ENCODE results near the gene PLA1A.

PLA1A gene

DNA sequence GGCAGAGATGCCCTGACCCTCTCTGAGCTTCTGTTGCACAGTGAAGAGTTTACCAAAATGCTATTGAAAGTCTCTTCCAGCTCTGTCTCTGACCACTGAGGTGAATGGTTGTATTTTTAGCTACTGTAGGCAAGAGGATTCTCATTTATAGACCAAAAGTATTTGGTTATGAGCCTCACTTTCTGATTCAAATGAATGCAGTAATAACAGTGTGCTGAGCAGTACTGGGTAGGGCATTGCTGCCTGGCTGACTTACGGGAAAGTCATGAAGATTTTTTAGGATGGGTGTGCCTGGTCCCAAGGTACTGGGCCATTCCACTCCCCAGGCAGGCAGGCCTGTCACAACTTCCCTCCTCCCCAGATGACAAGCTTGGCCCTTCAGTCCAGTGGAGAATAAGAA lies 15.5 kb downstream of the PLA1A start:
- Histone ChIP-seq H3K9me3 (replicated peaks in 1 of 2; ENCODE audit: control insufficient read depth in 2 of 2, insufficient read depth in 1 of 2, low read depth in 1 of 2, low read length in 2 of 2) (no peaks in the 10 kb centered on the region), H2AFZ (ENCODE audit: low read length) (no peak overlapping the region), H4K91ac (ENCODE audit: low read depth, low read length, poor library complexity) (no peak overlapping the region), H3K9ac (ENCODE audit: low read depth, low read length, poor library complexity) (no peak overlapping the region), H2AK5ac (ENCODE audit: low read depth, low read length) (peak overlapping the region; percentile 10), H3K14ac (ENCODE audit: low read length) (no peak overlapping the region), H2BK5ac (ENCODE audit: low read length) (no peak overlapping the region), H3K27ac (replicated peaks; ENCODE audit: low read length) (no peak overlapping the region), H3K4me3 (ENCODE audit: low read length in 2 of 2) (no peak overlapping the region), H3K79me1 (ENCODE audit: low read depth, low read length) (no peaks in the 10 kb centered on the region), H3K4me2 (ENCODE audit: insufficient read depth, low read length, poor library complexity, severe bottlenecking) (no peak overlapping the region), H2BK15ac (ENCODE audit: low read length) (no peak overlapping the region), H3K27me3 (ENCODE audit: control insufficient read depth in 3 of 3, insufficient read depth in 3 of 3, low read depth in 1 of 3, low read length in 3 of 3) (peaks cover 0 to 3% (median 0%) of the 10 kb centered on the region in 3 experiments), H3K23ac (ENCODE audit: low read depth, low read length, poor library complexity) (no peak overlapping the region), H3K36me3 (replicated peaks in 1 of 2; ENCODE audit: control insufficient read depth in 2 of 2, insufficient read depth in 2 of 2, low read length in 2 of 2) (no peaks in the 10 kb centered on the region), H3K4me1 (ENCODE audit: control insufficient read depth in 2 of 2, insufficient read depth in 1 of 2, low read depth in 1 of 2, low read length in 2 of 2) (no peaks in the 10 kb centered on the region), H3K18ac (ENCODE audit: low read length) (no peak overlapping the region), H2BK120ac (ENCODE audit: low read depth, low read length) (no peak overlapping the region), H3K4ac (ENCODE audit: low read length) (no peak overlapping the region), H4K8ac (ENCODE audit: low read depth, low read length) (no peak overlapping the region), H2BK12ac (ENCODE audit: low read length) (no peak overlapping the region)
- no peak for DNase-seq (ENCODE audit: low spot score)
- no CpG with 5 or more reads among the region's 1 CpG for WGBS, 2 donors (ENCODE audit: extremely low coverage in 2 of 2, insufficient read length in 2 of 2, insufficient replicate concordance in 1 of 2)

DNA sequence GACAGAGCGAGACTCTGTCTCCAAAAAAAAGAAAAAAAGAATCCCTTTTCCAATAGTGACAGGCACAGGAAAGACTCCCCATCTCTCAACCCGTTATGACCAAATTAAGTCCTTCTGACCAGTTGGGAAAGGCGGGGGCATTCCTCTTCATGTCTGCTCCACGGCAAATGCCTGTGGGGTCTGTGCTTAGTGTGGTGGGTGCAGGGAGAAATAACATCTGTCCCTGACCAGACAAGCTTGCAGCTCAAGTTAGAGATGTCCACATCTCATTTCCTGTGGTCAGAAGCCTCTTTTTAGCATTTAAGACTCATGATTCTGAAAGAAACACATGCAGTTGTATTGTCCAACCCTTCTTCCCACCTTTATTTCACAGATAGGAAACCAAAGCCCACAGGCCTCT lies 16.2 kb downstream of the PLA1A start:
- Histone ChIP-seq H2BK5ac (ENCODE audit: low read length) (no peak overlapping the region), H3K27ac (replicated peaks; ENCODE audit: low read length) (no peak overlapping the region), H2BK15ac (ENCODE audit: low read length) (no peak overlapping the region), H2AFZ (ENCODE audit: low read length) (no peak overlapping the region), H3K23ac (ENCODE audit: low read depth, low read length, poor library complexity) (no peak overlapping the region), H3K4ac (ENCODE audit: low read length) (no peak overlapping the region), H3K9ac (ENCODE audit: low read depth, low read length, poor library complexity) (no peak overlapping the region), H2AK5ac (ENCODE audit: low read depth, low read length) (no peak overlapping the region), H3K14ac (ENCODE audit: low read length) (no peak overlapping the region), H3K4me3 (ENCODE audit: low read length in 2 of 2) (no peak overlapping the region), H2BK120ac (ENCODE audit: low read depth, low read length) (no peak overlapping the region), H3K9me3 (replicated peaks in 1 of 2; ENCODE audit: control insufficient read depth in 2 of 2, insufficient read depth in 1 of 2, low read depth in 1 of 2, low read length in 2 of 2) (no peaks in the 10 kb centered on the region), H3K4me1 (ENCODE audit: control insufficient read depth in 2 of 2, insufficient read depth in 1 of 2, low read depth in 1 of 2, low read length in 2 of 2) (no peaks in the 10 kb centered on the region), H4K91ac (ENCODE audit: low read depth, low read length, poor library complexity) (no peak overlapping the region), H3K27me3 (ENCODE audit: control insufficient read depth in 3 of 3, insufficient read depth in 3 of 3, low read depth in 1 of 3, low read length in 3 of 3) (peaks cover 0 to 9% (median 0%) of the 10 kb centered on the region in 3 experiments), H3K36me3 (replicated peaks in 1 of 2; ENCODE audit: control insufficient read depth in 2 of 2, insufficient read depth in 2 of 2, low read length in 2 of 2) (no peaks in the 10 kb centered on the region), H3K18ac (ENCODE audit: low read length) (no peak overlapping the region), H3K79me1 (ENCODE audit: low read depth, low read length) (no peaks in the 10 kb centered on the region), H3K4me2 (ENCODE audit: insufficient read depth, low read length, poor library complexity, severe bottlenecking) (no peak overlapping the region), H4K8ac (ENCODE audit: low read depth, low read length) (no peak overlapping the region), H2BK12ac (ENCODE audit: low read length) (no peak overlapping the region)
- DNase-seq (ENCODE audit: low spot score), result no peak
- WGBS, 2 donors (ENCODE audit: extremely low coverage in 2 of 2, insufficient read length in 2 of 2, insufficient replicate concordance in 1 of 2), result no CpG with 5 or more reads among the region's 4 CpGs

DNA sequence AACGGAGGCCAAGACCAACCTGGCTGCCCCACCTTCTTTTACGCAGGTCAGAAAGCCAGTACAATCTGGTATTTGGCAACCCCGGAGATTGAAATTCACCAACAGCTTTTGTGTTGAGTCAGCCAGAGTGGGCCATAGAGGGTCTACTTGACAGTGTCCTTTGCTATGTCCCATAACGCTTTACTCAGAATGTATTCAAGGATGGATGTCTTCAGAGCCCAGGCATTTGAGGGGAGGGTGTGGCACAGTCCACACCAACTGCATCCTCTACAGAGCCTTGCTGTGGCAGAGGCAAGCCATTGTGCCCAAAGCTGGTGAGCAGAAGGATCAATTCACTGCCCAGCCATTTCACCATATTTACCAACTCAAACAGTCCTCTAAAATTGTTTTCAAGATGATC lies 18.4 kb downstream of the PLA1A start:
- H2BK120ac ChIP-seq (ENCODE audit: low read depth, low read length), result no peak overlapping the region
- H3K4me1 ChIP-seq (ENCODE audit: control insufficient read depth in 2 of 2, insufficient read depth in 1 of 2, low read depth in 1 of 2, low read length in 2 of 2), result no peaks in the 10 kb centered on the region
- no CpG with 5 or more reads among the region's 4 CpGs for WGBS, 2 donors (ENCODE audit: extremely low coverage in 2 of 2, insufficient read length in 2 of 2, insufficient replicate concordance in 1 of 2)
- no peak overlapping the region for H3K9ac ChIP-seq (ENCODE audit: low read depth, low read length, poor library complexity)
- no peak for DNase-seq (ENCODE audit: low spot score)
- H2BK12ac ChIP-seq (ENCODE audit: low read length), result no peak overlapping the region
- no peak overlapping the region for H3K4me3 ChIP-seq (ENCODE audit: low read length in 2 of 2)
- no peak overlapping the region for H4K91ac ChIP-seq (ENCODE audit: low read depth, low read length, poor library complexity)
- H3K27ac ChIP-seq (replicated peaks; ENCODE audit: low read length), result no peak overlapping the region
- no peak overlapping the region for H4K8ac ChIP-seq (ENCODE audit: low read depth, low read length)
- no peaks in the 10 kb centered on the region for H3K79me1 ChIP-seq (ENCODE audit: low read depth, low read length)
- no peak overlapping the region for H2AFZ ChIP-seq (ENCODE audit: low read length)
- no peak overlapping the region for H3K18ac ChIP-seq (ENCODE audit: low read length)
- no peak overlapping the region for H3K4me2 ChIP-seq (ENCODE audit: insufficient read depth, low read length, poor library complexity, severe bottlenecking)
- peaks cover 0 to 21% (median 0%) of the 10 kb centered on the region in 3 experiments for H3K27me3 ChIP-seq (ENCODE audit: control insufficient read depth in 3 of 3, insufficient read depth in 3 of 3, low read depth in 1 of 3, low read length in 3 of 3)
- no peak overlapping the region for H2BK15ac ChIP-seq (ENCODE audit: low read length)
- H2AK5ac ChIP-seq (ENCODE audit: low read depth, low read length), result no peak overlapping the region
- H3K23ac ChIP-seq (ENCODE audit: low read depth, low read length, poor library complexity), result no peak overlapping the region
- no peaks in the 10 kb centered on the region for H3K9me3 ChIP-seq (replicated peaks in 1 of 2; ENCODE audit: control insufficient read depth in 2 of 2, insufficient read depth in 1 of 2, low read depth in 1 of 2, low read length in 2 of 2)
- no peak overlapping the region for H3K14ac ChIP-seq (ENCODE audit: low read length)
- H3K36me3 ChIP-seq (replicated peaks in 1 of 2; ENCODE audit: control insufficient read depth in 2 of 2, insufficient read depth in 2 of 2, low read length in 2 of 2), result no peaks in the 10 kb centered on the region
- no peak overlapping the region for H3K4ac ChIP-seq (ENCODE audit: low read length)
- no peak overlapping the region for H2BK5ac ChIP-seq (ENCODE audit: low read length)

DNA sequence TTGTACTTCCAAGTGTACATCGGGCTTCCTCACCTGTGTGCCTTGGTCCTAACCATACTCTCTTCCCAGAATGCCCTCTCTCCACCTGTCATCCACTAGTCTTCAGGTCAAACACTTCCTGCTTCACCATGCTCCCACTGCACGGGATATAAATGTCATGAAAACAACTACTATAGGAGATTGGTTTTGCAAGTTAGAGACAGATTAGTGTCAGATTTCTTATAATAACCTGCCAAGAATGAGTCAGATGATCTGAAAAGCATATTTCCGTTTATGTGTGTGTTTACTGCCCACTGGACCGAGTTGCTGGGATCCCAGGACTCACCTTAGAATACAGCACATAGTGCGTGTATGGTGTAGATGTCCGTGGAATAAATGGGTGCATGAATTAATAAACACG lies 21.4 kb downstream of the PLA1A start:
- WGBS, 2 donors (ENCODE audit: extremely low coverage in 2 of 2, insufficient read length in 2 of 2, insufficient replicate concordance in 1 of 2), result no CpG with 5 or more reads among the region's 7 CpGs

More for the DNA sequence above, 21.4 kb downstream of the PLA1A start:
- no peak overlapping the region for H3K27ac ChIP-seq (replicated peaks; ENCODE audit: low read length)
- H3K14ac ChIP-seq (ENCODE audit: low read length), result no peak overlapping the region
- no peak overlapping the region for H3K4me3 ChIP-seq (ENCODE audit: low read length in 2 of 2)
- no peak overlapping the region for H3K4ac ChIP-seq (ENCODE audit: low read length)
- no peaks in the 10 kb centered on the region for H3K79me1 ChIP-seq (ENCODE audit: low read depth, low read length)
- H2BK12ac ChIP-seq (ENCODE audit: low read length), result no peak overlapping the region
- no peak overlapping the region for H2BK120ac ChIP-seq (ENCODE audit: low read depth, low read length)
- no peak for DNase-seq (ENCODE audit: low spot score)
- no peak overlapping the region for H3K4me2 ChIP-seq (ENCODE audit: insufficient read depth, low read length, poor library complexity, severe bottlenecking)
- no peak overlapping the region for H4K91ac ChIP-seq (ENCODE audit: low read depth, low read length, poor library complexity)
- H3K23ac ChIP-seq (ENCODE audit: low read depth, low read length, poor library complexity), result no peak overlapping the region
- no peak overlapping the region for H2AFZ ChIP-seq (ENCODE audit: low read length)
- H4K8ac ChIP-seq (ENCODE audit: low read depth, low read length), result no peak overlapping the region
- no peak overlapping the region for H2BK15ac ChIP-seq (ENCODE audit: low read length)
- H2AK5ac ChIP-seq (ENCODE audit: low read depth, low read length), result no peak overlapping the region
- H3K18ac ChIP-seq (ENCODE audit: low read length), result no peak overlapping the region
- no peak overlapping the region for H2BK5ac ChIP-seq (ENCODE audit: low read length)
- no peaks in the 10 kb centered on the region for H3K9me3 ChIP-seq (replicated peaks in 1 of 2; ENCODE audit: control insufficient read depth in 2 of 2, insufficient read depth in 1 of 2, low read depth in 1 of 2, low read length in 2 of 2)
- no peaks in the 10 kb centered on the region for H3K36me3 ChIP-seq (replicated peaks in 1 of 2; ENCODE audit: control insufficient read depth in 2 of 2, insufficient read depth in 2 of 2, low read length in 2 of 2)
- H3K9ac ChIP-seq (ENCODE audit: low read depth, low read length, poor library complexity), result no peak overlapping the region
- H3K27me3 ChIP-seq (ENCODE audit: control insufficient read depth in 3 of 3, insufficient read depth in 3 of 3, low read depth in 1 of 3, low read length in 3 of 3), result peaks cover 0 to 25% (median 0%) of the 10 kb centered on the region in 3 experiments
- no peaks in the 10 kb centered on the region for H3K4me1 ChIP-seq (ENCODE audit: control insufficient read depth in 2 of 2, insufficient read depth in 1 of 2, low read depth in 1 of 2, low read length in 2 of 2)

Measured in neuronal stem cell (in vitro differentiated cells).